GM12891 (cell line): Measurements from ENCODE around the gene ZNF697.

Experiments
- DNase-seq: peaks from one replicate; pipeline ENCODE4 v3.0.0; 2011; ENCODE audit warnings: low spot score; ENCODE audit not compliant: insufficient read length
- FAIRE-seq: peaks from 2 replicates; lab custom pipeline; 2011; peaks lifted over from hg19 to GRCh38; lab: Jason Lieb, UNC
- PAX5 ChIP-seq: IDR thresholded peaks from 2 replicates; pipeline ENCODE4 v1.6.1; 2011; ENCODE audit warnings: low read length, moderate library complexity, mild to moderate bottlenecking; ENCODE audit not compliant: insufficient read depth, severe bottlenecking
- POLR2A ChIP-seq: IDR thresholded peaks from 2 replicates; pipeline ENCODE4 v1.6.1; 2011; ENCODE audit warnings: low read depth, low read length, control low read depth
- POLR2AphosphoS5 ChIP-seq: IDR thresholded peaks from 2 replicates; pipeline ENCODE4 v1.6.1; 2011; ENCODE audit warnings: low read depth, low read length, control low read depth
- POU2F2 ChIP-seq: IDR thresholded peaks from 2 replicates; pipeline ENCODE4 v1.6.1; 2011; ENCODE audit warnings: low read depth, mild to moderate bottlenecking, control low read depth, low read length, moderate library complexity
- SPI1 ChIP-seq: IDR thresholded peaks from 2 replicates; pipeline ENCODE4 v1.6.1; 2011; ENCODE audit warnings: low read depth, low read length, control low read depth
- TAF1 ChIP-seq: IDR thresholded peaks from 2 replicates; pipeline ENCODE4 v1.6.1; 2011; ENCODE audit warnings: low read depth, low read length, control low read depth

The ZNF697 gene

GRCh38 chr1:119667173-119667572 is 19.1 kb upstream of the ZNF697 start:
- DNase-seq (no peak), FAIRE-seq (no peak)
- TF ChIP-seq TAF1 (no peak), POU2F2 (no peak), POLR2AphosphoS5 (no peak), POLR2A (no peak), PAX5 (no peak), SPI1 (no peak)

DNA sequence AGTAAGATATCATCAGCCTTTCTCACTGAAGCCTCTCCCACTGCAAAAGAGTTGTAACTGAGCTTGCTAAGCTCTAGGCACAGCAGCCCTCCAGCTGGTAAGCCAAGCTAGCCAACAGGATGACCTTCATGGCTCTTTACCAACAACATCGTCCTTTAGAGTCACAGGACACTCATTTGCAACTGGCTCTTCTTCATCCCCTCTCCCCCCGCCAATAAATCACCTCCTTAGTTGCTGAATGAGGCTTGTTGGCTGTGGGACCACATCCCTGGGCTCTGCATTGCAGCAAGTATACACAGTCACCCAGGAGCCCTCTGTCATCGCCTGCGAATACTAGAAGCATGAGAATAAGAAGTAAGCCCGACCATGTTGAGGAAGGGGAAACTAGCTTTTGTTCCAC is 16.0 kb upstream of the ZNF697 start:
- FAIRE-seq (no peak), DNase-seq (no peak)
- TF ChIP-seq POU2F2 = no peak

DNA sequence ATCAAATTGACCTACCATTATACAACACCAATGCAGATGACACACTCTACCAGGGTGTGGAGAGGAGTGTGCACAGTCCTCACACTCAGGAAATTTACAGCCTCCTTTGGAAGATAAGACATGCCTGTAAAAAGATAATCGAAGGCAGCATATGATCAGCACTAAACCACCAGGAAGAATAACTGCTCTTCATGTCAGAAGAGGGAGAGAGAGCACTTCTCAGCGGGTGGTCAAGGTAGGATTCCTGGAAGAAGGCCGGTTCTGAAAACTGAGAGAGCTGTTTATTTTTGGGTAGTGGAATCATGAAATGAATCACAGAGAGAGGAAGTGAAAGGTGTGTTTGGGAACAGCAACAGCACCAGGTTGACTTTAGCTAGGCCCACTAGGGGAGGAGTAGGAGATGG is 14.0 kb upstream of the ZNF697 start:
- no peak for TF ChIP-seq POLR2AphosphoS5
- peak; percentile 99 for TF ChIP-seq SPI1
- peak; percentile 93 for FAIRE-seq

GRCh38 chr1:119660253-119661083 is 12.4 kb upstream of the ZNF697 start:
- no peak for FAIRE-seq
- no peak for TF ChIP-seq POLR2AphosphoS5
- no peak for TF ChIP-seq PAX5
- TF ChIP-seq TAF1 = no peak
- TF ChIP-seq POLR2A = no peak
- TF ChIP-seq SPI1 = no peak
- TF ChIP-seq POU2F2 = no peak
- no peak for DNase-seq

More for the DNA sequence above, 14.0 kb upstream of the ZNF697 start:
- DNase-seq = no peak

GRCh38 chr1:119659628-119660027 is 11.6 kb upstream of the ZNF697 start:
- FAIRE-seq (no peak), DNase-seq (no peak)
- TF ChIP-seq SPI1 (no peak), TAF1 (no peak), PAX5 (no peak), POLR2AphosphoS5 (no peak), POU2F2 (no peak), POLR2A (no peak)

DNA sequence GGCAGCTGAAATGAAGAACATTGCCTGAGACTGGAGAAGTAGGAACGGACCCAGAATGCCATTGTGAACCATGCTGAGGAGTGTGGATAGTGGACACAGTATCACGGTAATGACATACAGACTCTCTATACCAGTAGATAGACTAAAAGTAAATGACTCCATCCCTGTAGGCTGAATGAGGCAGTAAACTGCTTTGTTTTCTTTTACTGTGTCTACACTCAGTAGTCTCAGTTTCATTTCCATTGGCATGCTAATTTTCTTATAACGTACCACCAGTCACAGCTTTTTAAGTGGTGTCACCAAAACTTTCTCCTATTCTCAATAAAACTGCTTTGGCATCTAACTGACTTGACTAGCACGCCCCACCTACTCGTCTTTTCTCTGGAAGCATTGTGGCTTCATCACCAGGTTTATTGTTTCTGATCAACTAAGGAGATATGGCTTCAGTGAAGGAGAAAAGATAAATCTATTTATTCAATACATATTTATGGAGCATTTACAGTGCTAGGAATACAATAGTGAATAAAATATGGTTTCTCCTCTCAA is 8.4 kb upstream of the ZNF697 start:
- DNase-seq (no peak), FAIRE-seq (peak; percentile 33)
- TF ChIP-seq POU2F2 (no peak), POLR2AphosphoS5 (no peak), TAF1 (no peak), SPI1 (no peak), POLR2A (no peak), PAX5 (no peak)

GRCh38 chr1:119655154-119655553 is 7.1 kb upstream of the ZNF697 start:
- DNase-seq (no peak), FAIRE-seq (no peak)
- TF ChIP-seq TAF1 (no peak), PAX5 (no peak), POU2F2 (no peak), POLR2A (no peak), POLR2AphosphoS5 (no peak), SPI1 (no peak)

DNA sequence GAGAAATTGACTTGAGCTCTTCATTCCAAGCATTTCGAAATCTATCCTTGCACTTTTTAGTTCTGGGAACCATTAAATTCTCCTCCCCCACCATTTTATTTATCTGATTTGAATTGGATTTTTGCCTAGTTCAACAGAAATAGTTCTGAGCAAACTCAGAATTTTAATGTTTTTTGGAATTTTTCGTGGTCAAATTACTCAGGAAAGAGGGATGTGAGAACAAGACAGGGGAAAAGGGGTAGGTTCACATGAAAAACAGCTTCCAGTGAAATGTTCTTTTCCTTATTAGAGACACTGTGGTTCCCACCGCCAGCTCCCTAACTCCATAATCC is 5.7 kb upstream of the ZNF697 start:
- DNase-seq = no peak
- FAIRE-seq = no peak
- TF ChIP-seq PAX5 = no peak
- TF ChIP-seq POLR2A = no peak
- TF ChIP-seq POU2F2 = no peak
- no peak for TF ChIP-seq POLR2AphosphoS5
- TF ChIP-seq TAF1 = no peak
- TF ChIP-seq SPI1 = no peak

- no peak for FAIRE-seq
- TF ChIP-seq POLR2AphosphoS5 (no peak), SPI1 (no peak), POLR2A (no peak), POU2F2 (no peak), TAF1 (no peak), PAX5 (no peak)
- no peak for DNase-seq
These were observed 5.2 kb upstream of the ZNF697 start for GRCh38 chr1:119653135-119653838.
